Osteoblast (primary cell): Measurements from ENCODE around the gene TOM1L2. TPM values are rescaled to one million over a fixed set of nuclear protein-coding genes. Genes with fewer than 3 reads are reported as not detected.

Experiments
- DNase-seq: peaks from one replicate; pipeline ENCODE4 v3.0.0; 2011; ENCODE audit warnings: low spot score, mixed read lengths; ENCODE audit not compliant: insufficient read length; ENCODE audit errors: missing footprints
- H2AFZ ChIP-seq: 2 replicates; pipeline ENCODE4 v1.6.0; 2011; ENCODE audit warnings: mild to moderate bottlenecking, low read length
- H3K27ac ChIP-seq: 2 replicates; pipeline ENCODE4 v1.5.1; 2011; ENCODE audit warnings: mild to moderate bottlenecking, low read depth, low read length, moderate library complexity
- H3K27me3 ChIP-seq: 2 replicates; pipeline ENCODE4 v1.6.0; 2012; ENCODE audit warnings: mild to moderate bottlenecking, control low read depth, inconsistent platforms, low read length, moderate library complexity; ENCODE audit not compliant: insufficient read depth
- H3K36me3 ChIP-seq: 2 replicates; pipeline ENCODE4 v1.5.1; 2011; ENCODE audit warnings: mild to moderate bottlenecking, low read length, control low read depth, moderate library complexity; ENCODE audit not compliant: insufficient read depth
- H3K4me1 ChIP-seq: 2 replicates; pipeline ENCODE4 v1.5.1; 2011; ENCODE audit warnings: mild to moderate bottlenecking, low read length, control low read depth, moderate library complexity; ENCODE audit not compliant: insufficient read depth
- H3K4me2 ChIP-seq: 2 replicates; pipeline ENCODE4 v1.6.0; 2011; ENCODE audit warnings: mild to moderate bottlenecking, low read length; ENCODE audit not compliant: insufficient read depth
- H3K4me3 ChIP-seq: fragments of 200-600 bp; sonication (generic); 3 replicates; pipeline ENCODE4 v1.5.1; 2012; ENCODE audit warnings: mild to moderate bottlenecking, low read length, inconsistent platforms; ENCODE audit not compliant: insufficient read depth
- H3K79me2 ChIP-seq: 2 replicates; pipeline ENCODE4 v1.6.0; 2012; ENCODE audit warnings: mild to moderate bottlenecking, low read length, control low read depth, inconsistent platforms; ENCODE audit not compliant: insufficient read depth
- H3K9me3 ChIP-seq: 2 replicates; pipeline ENCODE4 v1.5.1; 2011; ENCODE audit warnings: low read depth, low read length, control low read depth
- H4K20me1 ChIP-seq: 2 replicates; pipeline ENCODE4 v1.6.0; 2012; ENCODE audit warnings: mild to moderate bottlenecking, low read length, control low read depth; ENCODE audit not compliant: insufficient read depth
- total RNA-seq: library from RNA; depleted of rRNA; stranded (reverse); fragments of >200 nt; gene quantifications from 2 replicates; pipeline ENCODE4 v1.2.3, GENCODE V29; 2012
- TF ChIP-seq, protein P1 (sequence below): IDR thresholded peaks from 2 replicates; pipeline ENCODE4 v1.5.1; 2011; ENCODE audit warnings: mild to moderate bottlenecking, low read depth, low read length, moderate library complexity; ENCODE audit errors: extremely low read depth

The TOM1L2 gene
- total RNA-seq, 1 donor = 38.7 TPM

DNA sequence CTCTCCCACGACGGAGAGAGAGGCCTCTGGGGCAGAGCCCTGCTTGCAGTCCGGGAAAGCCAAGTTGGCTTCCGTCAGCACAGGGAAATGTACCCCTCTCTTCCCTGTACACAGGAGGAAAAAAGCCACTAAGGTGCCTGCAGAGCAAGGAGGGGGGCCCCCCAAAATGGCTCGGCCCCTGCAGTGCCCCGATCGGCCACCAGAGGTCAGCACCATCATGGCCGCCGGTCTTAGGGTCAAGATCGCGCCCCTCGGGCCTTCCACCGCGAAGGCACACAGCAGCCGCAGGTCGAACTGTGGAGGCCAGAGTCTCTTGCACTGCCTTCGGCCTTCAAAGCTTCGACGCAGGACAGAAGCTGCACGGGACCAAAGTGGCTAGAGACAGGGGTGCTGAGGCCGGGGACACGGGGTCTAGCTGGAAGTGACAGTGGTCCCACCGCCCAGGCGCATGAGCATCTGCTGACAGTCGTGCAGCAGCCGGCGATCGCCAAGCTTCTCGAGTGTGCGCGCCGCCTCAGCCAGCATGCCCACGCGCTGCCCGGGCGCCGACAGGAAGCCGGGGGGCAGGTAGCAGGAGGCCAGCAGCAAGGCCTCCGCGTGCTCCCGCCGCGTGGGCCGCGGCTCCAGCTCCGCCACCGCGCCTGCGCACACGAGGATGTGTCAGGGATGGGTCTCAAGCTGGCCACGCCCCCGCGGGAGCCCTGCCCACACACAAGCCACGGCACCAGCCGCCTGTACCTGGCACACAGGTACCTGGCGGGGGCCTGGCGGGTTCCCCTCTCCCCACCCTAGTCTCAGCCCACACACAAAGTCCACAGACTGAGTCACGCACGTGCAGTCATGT, 159.8 kb downstream of the TOM1L2 start:
- H2AFZ ChIP-seq = no peak overlapping the region
- TF ChIP-seq, protein P1, sequence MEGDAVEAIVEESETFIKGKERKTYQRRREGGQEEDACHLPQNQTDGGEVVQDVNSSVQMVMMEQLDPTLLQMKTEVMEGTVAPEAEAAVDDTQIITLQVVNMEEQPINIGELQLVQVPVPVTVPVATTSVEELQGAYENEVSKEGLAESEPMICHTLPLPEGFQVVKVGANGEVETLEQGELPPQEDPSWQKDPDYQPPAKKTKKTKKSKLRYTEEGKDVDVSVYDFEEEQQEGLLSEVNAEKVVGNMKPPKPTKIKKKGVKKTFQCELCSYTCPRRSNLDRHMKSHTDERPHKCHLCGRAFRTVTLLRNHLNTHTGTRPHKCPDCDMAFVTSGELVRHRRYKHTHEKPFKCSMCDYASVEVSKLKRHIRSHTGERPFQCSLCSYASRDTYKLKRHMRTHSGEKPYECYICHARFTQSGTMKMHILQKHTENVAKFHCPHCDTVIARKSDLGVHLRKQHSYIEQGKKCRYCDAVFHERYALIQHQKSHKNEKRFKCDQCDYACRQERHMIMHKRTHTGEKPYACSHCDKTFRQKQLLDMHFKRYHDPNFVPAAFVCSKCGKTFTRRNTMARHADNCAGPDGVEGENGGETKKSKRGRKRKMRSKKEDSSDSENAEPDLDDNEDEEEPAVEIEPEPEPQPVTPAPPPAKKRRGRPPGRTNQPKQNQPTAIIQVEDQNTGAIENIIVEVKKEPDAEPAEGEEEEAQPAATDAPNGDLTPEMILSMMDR = peak; percentile 97
- H4K20me1 ChIP-seq = peaks cover 11% of the 10 kb centered on the region
- H3K27me3 ChIP-seq = no peaks in the 10 kb centered on the region
- H3K4me3 ChIP-seq = no peak overlapping the region
- no peak overlapping the region for H3K27ac ChIP-seq
- H3K4me1 ChIP-seq = no peaks in the 10 kb centered on the region
- no peaks in the 10 kb centered on the region for H3K9me3 ChIP-seq
- peak; percentile 100 for DNase-seq
- no peak overlapping the region for H3K4me2 ChIP-seq
- H3K79me2 ChIP-seq = no peaks in the 10 kb centered on the region
- H3K36me3 ChIP-seq = peaks cover 26% of the 10 kb centered on the region

DNA sequence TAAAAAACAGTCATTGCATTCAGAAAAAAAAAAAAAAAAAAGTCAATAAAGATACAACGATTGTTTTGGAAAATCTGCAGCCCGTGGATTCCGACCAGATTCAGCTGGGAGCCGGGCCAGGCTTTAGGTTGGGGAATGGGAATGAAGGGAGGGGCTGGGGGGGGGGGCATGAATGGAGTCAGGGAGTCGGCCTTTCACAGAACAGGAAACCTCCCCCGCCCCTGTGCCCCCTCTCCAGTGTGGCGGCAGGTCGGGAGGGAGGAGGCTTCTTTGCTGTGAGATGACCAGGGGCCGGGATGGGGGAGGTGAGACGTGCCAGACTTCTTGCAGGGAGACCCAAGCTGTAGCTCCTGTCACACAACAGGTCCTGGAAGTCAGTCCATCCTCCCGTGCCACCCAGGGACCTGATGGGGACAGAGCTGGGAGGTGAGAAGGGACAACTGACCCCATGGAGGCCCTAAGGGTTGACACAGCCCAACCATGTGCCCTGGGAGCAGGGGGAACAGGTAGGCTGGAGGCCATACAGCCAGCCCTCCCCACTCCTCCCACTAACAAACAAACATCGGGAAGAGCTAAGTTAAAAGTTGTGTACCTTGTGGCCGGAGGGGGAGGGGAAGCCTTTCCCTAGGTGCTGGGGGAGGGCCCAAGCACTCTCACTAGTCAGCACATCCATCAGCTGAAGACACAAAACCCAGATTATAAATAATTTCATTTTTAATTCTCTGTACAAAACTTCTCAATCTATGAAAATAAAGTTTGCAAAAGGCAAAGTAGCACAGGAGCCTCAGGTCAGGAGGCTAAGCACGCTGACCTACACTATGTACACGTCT, 160.6 kb downstream of the TOM1L2 start:
- H2AFZ ChIP-seq = no peak overlapping the region
- peaks cover 11% of the 10 kb centered on the region for H4K20me1 ChIP-seq
- peaks cover 21% of the 10 kb centered on the region for H3K36me3 ChIP-seq
- H3K4me1 ChIP-seq = no peaks in the 10 kb centered on the region
- DNase-seq = peak; percentile 95
- no peak overlapping the region for H3K4me3 ChIP-seq
- H3K27ac ChIP-seq = no peak overlapping the region
- no peaks in the 10 kb centered on the region for H3K9me3 ChIP-seq
- no peak overlapping the region for H3K4me2 ChIP-seq
- no peaks in the 10 kb centered on the region for H3K27me3 ChIP-seq
- no peaks in the 10 kb centered on the region for H3K79me2 ChIP-seq
- TF ChIP-seq, protein P1 = no peak

DNA sequence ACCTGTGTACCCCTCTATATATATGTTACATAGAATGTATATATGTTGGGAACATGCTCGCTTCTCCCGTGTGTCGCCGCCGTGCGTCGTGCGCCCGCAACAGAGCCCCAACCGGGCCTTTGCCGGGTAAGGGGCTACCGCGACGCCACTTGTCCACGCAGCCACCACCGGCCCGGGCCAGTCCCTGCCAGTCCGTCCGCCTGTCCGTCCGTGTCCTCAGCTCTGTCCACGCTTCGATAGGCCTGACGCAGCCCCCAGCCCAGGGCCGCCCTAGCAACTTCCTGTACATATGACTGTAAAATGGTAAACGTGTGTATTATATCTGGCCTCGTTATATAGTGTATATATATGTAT, 161.3 kb downstream of the TOM1L2 start:
- Histone ChIP-seq H4K20me1 (peaks cover 11% of the 10 kb centered on the region), H3K4me1 (no peaks in the 10 kb centered on the region)

More for the DNA sequence above, 161.3 kb downstream of the TOM1L2 start:
- H3K4me3 ChIP-seq = no peak overlapping the region
- DNase-seq = peak; percentile 87
- H3K9me3 ChIP-seq = no peaks in the 10 kb centered on the region
- H2AFZ ChIP-seq = no peak overlapping the region
- no peaks in the 10 kb centered on the region for H3K79me2 ChIP-seq
- H3K27ac ChIP-seq = no peak overlapping the region
- TF ChIP-seq, protein P1 = no peak
- no peak overlapping the region for H3K4me2 ChIP-seq
- H3K27me3 ChIP-seq = no peaks in the 10 kb centered on the region
- peaks cover 23% of the 10 kb centered on the region for H3K36me3 ChIP-seq
